NCI-H128 (cell line): Measurements from ENCODE around the gene RPL35.

Experiments used
- DNase-seq: peaks from one replicate; lab custom pipeline; 2025; ENCODE audit not compliant: unreplicated experiment; lab: John Stamatoyannopoulos, UW

Gene RPL35

DNA sequence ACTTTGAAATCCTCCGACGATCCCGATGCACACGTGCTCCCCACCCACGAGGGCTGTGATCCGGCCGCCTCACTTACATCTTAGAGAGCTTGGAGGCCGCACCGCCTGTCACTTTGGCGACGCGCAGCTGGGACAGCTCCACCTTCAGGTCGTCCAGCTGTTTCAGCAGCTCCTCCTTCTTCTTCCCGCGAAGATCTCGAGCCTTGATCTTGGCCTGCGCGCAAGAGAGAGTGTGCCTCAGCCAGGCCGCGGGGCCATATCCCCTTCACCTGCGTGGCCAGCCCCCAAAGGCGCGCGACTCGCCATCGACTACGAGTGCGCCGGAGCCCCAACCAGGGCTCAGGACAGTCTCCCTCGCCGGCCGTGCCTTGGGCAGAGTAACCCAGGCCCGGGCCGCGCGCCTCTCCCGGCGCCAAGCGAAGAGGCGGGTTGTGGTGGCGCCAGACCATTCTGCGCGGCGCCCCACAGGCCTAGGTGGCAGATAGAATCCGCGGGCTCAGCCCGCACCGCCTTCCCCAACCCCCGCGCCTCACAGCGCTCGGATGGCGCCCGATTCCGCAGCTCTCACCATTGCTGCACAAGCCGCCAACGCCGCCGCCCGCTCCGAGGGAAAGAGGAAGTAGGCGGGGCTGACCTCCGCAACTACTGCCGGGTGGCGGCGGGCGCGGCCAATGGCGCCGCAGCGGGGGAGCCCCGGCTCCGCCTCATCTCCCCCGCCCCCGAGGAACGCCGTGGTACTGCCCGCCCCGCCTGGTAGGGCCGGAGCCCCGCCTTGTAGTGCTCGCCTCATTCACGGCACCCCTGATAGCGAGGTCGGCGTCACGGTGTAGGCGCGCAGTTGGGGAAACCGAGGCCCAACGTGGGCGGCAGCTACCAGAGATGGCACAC, at the start of gene RPL35, which contains the start of gene ARPC5L:
Gene RPL35 (minus strand): TSS at position 616 of the 888 bp plus-strand sequence. CDS start 45 bp downstream, at position 571.
Gene ARPC5L (plus strand): TSS at position 789 of the 888 bp plus-strand sequence. CDS start 7,161 bp downstream, outside the sequence.
- peak; percentile 91 for DNase-seq

DNA sequence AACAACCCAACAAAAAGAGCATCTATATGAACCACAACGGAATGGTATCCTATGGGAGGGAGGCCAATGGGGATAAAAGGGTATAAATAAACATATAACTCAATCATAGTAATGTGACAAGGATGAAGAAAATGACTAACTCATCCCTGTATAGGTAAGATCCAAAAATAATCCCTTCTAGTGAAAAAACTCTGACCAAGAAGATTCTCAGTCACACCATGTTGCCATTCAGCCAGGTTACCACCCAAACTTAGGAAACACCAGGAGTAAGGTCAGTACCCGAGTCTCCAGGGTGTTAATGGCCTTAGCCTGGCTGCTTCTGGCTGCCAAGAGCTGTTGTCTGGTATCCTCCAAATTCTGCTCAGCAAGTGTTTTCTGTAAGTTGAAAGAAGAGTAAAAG, 46.3 kb upstream of the RPL35 start:
- no peak for DNase-seq

DNA sequence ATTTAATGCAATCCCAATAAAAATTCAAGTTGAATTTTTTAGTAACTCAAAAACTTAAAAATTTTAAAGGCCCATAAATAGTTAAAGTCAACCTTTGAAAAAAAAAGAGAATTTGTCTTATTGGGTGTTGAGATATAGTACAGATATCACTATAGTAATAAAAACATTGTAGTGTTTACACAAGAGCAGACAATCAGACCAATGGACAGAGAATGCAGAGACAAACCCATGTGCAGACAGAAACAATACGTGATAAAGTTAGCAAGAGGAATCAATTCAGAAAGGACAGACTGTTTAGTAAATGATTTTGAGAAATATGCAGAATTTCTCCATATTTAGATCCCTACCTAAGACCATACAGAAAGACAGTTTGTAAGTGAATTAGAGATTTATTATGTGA, 45.2 kb upstream of the RPL35 start:
- DNase-seq = no peak

DNA sequence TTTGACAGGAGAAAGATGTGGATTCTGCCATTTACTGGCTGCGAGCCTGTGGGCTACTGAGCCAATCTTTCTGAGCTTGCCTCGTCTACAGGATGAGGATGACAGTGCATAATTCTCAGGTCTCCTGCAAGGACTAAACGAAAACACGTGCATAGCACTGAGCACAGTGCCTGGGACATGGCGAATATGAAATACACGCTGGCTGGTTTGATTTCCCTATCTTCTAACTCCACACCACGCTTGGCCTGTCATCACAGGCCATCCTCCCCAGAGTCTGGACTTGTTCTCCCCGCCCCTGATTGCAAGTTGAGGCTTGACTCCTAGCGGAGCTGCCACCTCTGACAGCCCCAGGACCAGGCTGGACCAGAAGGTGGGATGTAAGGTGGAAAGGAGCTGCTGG, 38.1 kb upstream of the RPL35 start:
- no peak for DNase-seq

DNA sequence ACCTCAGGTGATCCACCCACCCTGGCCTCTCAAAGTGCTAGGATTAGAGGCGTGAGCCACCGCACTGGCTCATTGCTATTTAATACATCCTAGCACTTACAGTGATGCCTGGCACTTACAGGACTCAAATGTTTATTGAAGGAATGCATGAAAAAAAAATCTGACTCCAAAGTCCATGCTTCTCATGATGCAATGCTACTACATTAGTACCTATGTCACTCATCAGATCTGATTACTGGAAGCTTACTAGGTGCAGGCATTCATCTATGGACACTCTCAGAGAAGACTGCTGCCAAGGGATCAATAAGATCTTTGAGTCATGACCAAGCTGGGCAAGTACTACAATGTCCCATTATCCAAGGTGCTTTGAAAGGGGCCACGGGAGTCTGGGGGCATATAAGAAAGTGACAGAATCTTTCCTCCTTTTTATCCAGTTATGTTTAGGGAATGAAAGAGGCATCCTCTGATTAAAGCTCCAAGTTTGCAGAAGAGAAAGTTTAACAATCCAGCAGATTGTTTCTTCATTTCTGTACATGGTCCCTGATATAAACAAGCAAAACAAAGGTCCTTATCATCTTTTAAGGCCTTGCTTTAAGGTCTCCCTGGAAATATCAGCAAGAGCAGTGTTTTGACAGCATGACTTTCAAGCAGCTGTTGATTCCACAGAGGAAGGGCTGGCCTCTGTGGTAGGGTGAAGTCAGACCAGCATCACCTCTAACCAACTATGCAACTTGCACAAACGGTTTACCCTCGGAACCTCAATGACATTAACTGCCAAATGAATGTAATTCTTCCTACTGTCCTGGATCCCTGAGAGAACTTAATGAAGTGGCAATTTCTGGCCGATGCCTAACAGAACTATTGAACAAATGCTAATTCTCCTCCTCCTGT, 36.1 kb upstream of the RPL35 start:
- DNase-seq = no peak

DNA sequence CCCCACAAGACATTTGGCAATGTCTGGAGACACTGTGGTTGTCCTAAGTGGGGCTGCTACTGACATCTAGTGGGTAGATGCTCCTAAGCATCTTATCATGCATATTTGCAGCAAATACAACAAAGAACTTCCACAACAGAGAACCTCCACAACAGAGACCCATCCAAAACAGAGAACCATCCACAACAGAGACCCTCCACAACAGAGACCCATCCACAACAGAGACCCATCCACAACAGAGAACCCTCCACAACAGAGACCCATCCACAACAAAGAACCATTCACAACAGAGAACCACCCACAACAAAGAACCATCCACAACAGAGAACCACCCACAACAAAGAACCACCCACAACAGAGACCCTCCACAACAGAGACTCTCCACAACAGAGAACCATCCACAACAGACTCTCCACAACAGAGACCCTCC, 33.0 kb upstream of the RPL35 start:
- no peak for DNase-seq

DNA sequence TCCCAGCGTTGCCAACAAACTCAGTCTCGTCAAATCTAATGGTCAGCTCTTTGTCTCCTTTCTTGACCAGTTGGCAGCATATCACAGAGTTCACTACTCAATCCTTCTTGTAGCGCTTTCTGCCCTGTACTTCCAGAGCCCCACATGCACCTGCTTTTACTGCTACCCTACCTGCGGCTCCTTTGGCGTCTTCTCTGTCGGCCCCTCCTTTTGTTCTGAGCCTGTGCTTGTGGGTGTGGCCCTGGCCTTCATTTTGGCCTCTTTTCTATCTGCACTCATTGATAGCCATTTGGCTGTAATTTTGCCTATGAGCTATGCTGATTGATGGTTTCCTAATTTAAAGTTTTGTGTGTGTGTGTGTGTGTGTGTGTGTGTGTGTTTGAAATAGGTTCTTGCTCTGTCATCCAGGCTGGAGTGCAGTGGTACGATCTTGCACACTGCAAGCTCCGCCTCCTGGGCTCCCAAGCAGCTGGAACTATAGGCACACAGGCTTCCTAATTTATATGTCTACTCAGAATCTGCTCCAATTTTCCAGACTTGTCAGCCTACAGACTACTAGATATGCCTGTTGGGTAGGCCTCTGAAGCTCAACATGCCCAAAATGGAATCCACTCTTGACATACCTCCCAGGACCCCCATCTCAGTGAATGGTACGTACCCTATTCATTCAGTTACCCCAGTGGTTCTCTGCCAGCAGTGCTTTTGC, 32.4 kb upstream of the RPL35 start:
- DNase-seq = no peak

DNA sequence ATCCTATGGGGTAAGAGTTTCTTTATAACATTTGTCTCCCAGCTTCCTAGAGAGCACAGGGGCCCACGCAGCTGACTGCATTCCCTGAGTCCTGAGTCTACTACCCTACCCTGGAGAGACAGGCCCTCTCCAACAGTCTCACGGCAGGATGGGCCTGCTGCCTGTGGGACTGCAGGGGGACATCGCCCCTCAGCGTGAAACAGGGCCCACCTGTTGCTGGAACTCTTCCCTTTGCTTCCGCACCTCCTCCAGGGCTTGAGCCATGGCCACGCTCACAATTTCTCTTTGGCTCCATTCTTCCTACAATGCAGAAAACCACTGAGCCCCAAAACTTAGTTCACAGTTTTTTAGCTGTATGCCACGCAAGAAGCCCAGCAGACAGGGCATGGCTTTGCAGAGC, 28.4 kb upstream of the RPL35 start:
- no peak for DNase-seq

DNA sequence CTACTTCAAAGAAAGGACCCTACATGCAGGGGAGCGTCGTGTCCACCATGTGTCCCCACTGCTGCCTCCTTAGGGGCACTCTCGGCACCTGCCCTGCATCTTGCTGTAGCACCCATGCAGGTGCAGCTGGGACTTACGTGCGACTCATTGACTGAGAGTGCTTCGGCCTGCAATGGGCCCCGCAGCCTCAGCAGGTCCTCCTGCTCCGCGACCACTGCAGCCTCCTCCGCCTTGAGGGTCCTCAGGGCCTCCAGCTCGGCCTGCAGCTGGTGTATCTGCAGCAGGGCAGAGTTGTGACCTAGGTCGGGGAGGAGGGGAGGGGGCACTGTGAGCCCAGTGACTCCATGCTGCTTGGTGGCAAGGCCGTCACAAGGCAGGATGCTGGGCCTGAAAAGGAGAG, 27.2 kb upstream of the RPL35 start:
- no peak for DNase-seq

DNA sequence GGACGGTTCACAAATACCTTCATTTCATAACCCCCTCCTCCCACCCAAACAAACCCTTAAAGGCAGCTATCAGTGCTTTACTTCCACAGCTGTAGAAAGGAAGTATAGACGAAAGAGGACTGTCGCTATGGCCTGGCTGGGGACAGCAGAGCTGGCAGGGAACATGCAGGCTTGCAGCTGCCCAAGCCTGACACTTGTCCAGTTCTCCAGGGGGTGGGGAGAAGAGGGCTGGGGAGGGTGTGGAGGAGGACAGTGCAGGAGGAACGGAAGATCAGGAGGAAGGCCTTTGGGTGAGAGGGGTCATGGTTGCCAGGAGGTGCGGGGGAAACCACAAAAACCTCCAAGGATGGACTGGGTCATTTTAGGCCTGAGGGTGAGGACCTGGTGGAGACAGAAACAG, 26.1 kb upstream of the RPL35 start:
- no peak for DNase-seq

DNA sequence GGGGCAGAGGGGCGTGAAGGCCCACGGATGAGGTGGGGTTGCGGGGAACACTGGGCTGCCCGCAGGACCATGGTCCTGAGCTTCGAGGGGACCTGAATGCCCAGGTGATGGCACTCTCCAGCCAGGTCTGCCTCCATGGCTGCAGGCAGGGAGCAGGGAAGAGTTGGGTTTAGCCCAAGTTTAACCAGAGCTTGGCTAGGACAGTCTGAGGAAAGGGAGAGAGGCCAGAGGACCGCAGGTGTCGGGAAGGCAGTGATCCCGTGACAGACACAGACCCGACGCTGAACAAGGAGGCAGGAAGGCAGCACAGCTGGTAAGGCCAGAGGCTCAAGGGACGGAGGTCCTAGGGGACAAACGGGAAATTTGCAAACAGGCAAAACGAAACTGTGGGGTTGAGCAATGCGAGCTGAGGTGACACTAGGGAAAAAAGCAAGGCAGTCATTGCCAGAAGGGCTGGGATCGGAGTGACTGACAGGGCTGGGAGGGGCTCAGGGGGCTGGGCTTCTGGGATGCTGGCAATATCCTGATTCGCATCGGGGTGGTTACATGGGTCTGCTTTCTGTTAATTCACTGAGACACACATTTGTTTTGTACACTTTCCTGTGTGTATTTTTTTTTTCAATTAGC, 25.2 kb upstream of the RPL35 start:
- no peak for DNase-seq

DNA sequence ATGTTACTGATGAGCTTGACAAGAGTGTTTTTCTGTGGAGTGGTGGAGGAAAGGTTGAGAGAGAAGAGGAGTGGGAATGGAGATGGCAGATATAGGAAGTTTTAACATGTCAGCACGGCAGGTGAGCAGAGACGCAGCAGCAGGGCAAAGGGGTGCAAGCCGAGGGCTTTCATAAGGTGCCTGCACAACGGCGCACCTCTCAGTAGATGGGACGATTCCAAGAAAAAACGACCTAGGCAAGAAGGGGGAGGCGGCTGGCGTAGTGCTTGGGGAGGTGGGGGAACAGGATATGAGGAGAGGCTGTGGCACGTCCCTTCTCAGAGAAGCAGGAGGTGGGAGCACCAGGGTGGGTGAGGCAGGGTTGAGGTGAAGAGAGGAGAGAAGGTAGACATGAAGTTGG, 24.7 kb upstream of the RPL35 start:
- no peak for DNase-seq

DNA sequence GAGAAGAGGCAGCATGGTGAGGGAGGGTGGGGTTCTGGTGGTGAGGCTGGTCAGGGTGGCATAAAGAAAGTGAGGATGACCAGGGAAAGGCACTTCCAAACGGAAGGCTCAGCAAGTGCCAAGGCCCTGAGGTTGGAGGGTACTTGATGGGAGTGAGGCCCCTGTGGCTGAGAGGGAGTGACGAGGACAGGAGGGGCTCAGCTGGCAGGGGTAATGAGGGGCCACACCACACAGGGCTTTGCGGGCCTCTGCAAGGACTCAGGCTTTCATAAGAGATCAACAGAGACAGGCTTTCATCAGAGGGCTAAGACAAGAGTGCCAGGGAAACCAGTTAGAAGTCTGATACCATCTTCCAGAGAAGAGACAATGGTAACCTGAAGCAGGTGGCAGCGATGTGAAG, 23.8 kb upstream of the RPL35 start:
- DNase-seq = no peak

DNA sequence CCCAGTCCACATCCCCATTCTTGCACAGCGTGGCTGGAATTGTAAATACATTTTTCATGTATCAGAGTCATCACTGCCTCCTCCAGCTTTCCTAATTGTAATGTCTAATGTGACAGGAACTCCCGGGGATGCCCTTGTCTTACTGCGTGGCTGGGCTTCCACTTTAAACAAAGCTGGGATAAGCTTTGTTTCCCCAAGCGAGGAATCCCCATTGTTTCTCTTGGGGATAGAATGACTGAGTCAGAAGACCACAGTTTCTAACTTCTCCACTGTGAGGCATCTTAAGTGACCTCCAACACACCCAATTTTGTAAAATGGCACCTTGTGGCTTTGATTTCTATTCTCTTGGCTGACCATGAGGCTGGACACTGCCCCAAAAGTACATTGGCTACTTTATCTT, 22.6 kb upstream of the RPL35 start:
- DNase-seq = no peak

DNA sequence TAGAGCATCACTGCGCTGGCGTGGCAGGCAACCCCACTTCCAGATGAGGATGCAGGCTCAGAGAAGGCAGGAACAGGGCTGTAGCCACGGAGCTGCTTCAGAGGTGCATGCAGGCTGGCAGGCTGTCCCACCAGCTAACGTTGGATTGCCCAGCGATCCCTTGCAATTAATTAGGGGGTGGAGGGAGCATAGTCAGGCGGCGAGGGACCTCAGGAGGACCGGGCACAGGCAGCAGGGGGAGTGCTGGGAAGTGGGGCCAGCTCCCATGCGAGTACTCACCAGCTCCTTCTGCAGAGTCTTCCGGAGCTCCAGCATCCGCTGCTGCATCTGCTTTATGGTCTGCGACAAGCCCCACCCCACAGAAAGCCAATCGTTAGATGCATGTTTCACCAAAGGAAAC, 20.5 kb upstream of the RPL35 start:
- DNase-seq = no peak

DNA sequence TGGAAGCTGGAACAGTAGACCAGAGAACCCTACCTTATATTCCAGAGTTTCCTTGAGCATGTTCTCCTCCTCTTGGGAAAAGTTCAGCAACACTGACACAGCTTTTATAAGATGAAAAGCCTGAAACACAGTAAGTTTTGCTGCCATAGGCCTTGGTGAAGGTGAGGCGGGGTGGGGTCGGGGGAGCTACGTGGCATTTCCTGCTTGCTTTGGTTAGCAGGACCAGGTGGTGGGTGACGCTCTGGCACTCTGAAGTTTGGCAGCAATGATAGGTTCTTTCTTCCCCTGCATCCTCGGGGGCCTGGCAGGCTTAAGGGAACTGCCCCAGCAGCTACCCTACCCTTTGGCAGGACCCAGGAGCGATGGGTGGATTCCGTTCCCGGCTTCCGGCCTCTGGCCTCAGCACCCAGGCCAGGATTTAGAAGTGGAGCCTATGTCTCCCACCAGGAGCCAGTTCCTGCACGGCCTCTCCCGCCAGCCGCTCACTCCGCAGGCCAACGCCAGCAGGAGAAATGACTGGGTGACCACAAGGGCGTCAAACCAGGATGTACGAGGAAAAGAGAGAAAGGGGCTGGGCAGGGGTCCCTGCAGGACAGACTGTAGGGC, 19.5 kb upstream of the RPL35 start:
- no peak for DNase-seq

DNA sequence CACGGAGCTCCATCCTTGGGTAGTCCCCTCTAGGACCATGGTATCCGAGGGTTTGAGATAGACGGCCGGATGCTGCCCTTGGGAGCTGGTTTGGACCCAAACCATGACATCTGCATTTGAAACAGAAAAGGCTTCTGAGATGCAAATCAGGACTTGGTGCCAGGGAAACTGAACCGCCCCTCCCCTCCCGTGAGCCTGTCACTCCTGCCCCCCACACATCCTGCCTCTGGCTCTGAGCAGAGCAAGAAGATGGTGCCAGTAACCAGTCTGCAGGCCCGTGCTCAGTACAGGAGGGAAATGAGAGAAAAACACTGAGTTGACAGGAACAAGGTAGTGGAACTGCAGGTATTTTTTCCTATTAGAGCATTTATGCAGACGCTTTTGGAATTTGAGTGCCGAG, 18.7 kb upstream of the RPL35 start:
- no peak for DNase-seq

DNA sequence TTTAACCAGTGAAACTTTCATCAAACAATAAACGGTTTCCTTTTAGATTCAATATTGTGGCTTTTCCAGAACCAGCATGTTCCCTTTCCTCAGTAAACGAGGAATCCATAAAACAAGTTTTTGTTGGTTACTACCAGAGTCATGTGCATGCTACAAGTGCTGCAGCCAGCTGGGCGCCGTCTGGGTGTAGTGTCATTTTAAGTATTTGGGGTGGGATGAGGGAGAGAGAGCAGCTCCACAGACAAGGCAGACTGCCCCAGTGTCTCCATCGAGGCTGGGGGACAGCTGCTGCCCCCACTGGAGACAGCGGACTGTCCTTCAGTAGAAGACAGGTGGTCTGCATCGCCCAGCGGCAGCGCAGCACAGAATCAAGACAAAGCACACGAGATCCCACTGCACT, 17.5 kb upstream of the RPL35 start:
- DNase-seq = no peak

DNA sequence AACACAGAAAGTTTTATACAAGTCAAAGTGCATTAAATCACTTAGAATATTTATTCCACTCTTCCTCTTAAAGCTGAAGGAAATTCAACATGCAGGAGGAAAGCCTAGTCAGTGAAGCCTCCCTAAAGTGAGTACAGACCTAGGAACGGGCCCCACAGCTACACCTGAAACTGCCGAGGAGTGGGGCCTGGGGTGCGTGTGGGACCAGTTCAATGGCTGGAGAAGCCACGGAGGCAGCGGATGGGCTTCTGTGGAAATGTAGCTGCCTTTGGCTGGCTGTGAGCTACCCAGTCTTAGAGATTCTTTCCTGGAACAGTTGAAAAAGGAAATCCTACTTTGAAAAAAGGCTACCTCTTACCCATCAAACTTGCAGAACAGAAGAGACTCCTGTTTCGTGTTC, 16.8 kb upstream of the RPL35 start:
- no peak for DNase-seq

DNA sequence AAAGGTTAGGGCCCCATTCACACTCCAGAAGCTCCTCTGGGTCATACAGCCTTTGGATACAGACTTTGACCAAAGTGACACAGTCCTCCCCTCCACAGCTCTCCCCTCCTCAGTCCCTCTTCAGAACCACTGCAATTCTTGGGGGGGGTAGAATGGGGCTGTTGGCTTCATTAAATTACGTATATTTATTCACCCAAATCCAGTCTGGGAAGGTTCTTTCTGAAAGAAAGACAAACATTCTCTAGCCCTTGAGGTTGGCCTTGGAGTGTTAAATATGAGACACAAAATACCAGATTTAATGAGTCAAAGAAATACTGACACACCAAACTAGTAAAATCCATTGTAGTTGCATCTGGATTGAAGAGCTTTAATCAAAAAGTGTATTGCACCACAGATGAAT, 16.3 kb upstream of the RPL35 start:
- no peak for DNase-seq
